Activated CD8-positive, alpha-beta memory T cell treated with anti-CD3 and anti-CD28 coated beads for 24 hours (primary cell): ENCODE measurements around the gene NDEL1.
"Not testable (repeated sequence)": the region's sequence is repeated elsewhere in the genome, so short reads cannot be mapped to it uniquely, and the experiment has no call there.

ENCODE experiments used
- DNase-seq: peaks from one replicate; pipeline ENCODE4 v3.0.0-alpha.2; 2020

Gene NDEL1

GRCh38 chr17:8435245-8436168 lies at the start of gene NDEL1:
TSS of gene NDEL1 (plus strand) at chr17:8435884. CDS start at chr17:8444272, 8,388 bp downstream.
- peak; percentile 99 for DNase-seq

GRCh38 chr17:8386841-8387240 lies 48.8 kb upstream of the NDEL1 start:
- DNase-seq: no peak

GRCh38 chr17:8387914-8388651 lies 47.6 kb upstream of the NDEL1 start:
- no peak for DNase-seq

GRCh38 chr17:8391711-8392110 lies 44.0 kb upstream of the NDEL1 start:
- no peak for DNase-seq

- DNase-seq: no peak
Observed at GRCh38 chr17:8392274-8392673, 43.4 kb upstream of the NDEL1 start.

- DNase-seq: no peak
Observed at GRCh38 chr17:8392674-8393469, 42.8 kb upstream of the NDEL1 start.

- peak; percentile 70 for DNase-seq
Observed at GRCh38 chr17:8393470-8394231, 42.0 kb upstream of the NDEL1 start.

- DNase-seq: not testable (repeated sequence)
Observed at GRCh38 chr17:8394497-8394896, 41.2 kb upstream of the NDEL1 start.

GRCh38 chr17:8397636-8398035 lies 38.0 kb upstream of the NDEL1 start, which contains the start of gene RNF222:
TSS of gene RNF222 (minus strand) at chr17:8397827. CDS start at chr17:8393461, 4,366 bp downstream.
- peak; percentile 43 for DNase-seq

- DNase-seq: peak; percentile 38
Observed at GRCh38 chr17:8398980-8399379, 36.7 kb upstream of the NDEL1 start.

- no peak for DNase-seq
Observed at GRCh38 chr17:8401107-8401506, 34.6 kb upstream of the NDEL1 start.

- no peak for DNase-seq
Observed at GRCh38 chr17:8402921-8403536, 32.7 kb upstream of the NDEL1 start.

GRCh38 chr17:8405499-8406016 lies 30.1 kb upstream of the NDEL1 start:
- no peak for DNase-seq

- DNase-seq: no peak
Observed at GRCh38 chr17:8406174-8406573, 29.5 kb upstream of the NDEL1 start.

GRCh38 chr17:8408371-8408770 lies 27.3 kb upstream of the NDEL1 start:
- no peak for DNase-seq

GRCh38 chr17:8409966-8410882 lies 25.5 kb upstream of the NDEL1 start:
- DNase-seq: peak; percentile 89

GRCh38 chr17:8410883-8411238 lies 24.8 kb upstream of the NDEL1 start:
- no peak for DNase-seq

- no peak for DNase-seq
Observed at GRCh38 chr17:8412089-8412488, 23.6 kb upstream of the NDEL1 start.

- no peak for DNase-seq
Observed at GRCh38 chr17:8413328-8413727, 22.4 kb upstream of the NDEL1 start.

GRCh38 chr17:8413938-8414337 lies 21.7 kb upstream of the NDEL1 start:
- no peak for DNase-seq
